Common myeloid progenitor, CD34-positive (primary cell): ENCODE data around the gene CCP110.
A peak's percentile ranks its signal among the peaks of the same experiment; 100 is the strongest.

ENCODE experiments used
- CTCF ChIA-PET: fragments of 350-600 bp; sonication (Branson Sonifier 250); formaldehyde crosslinking; loops from one replicate; lab custom pipeline; 2021; ENCODE audit warnings: antibody characterized with exemption; lab: Charles Lee
- POLR2A ChIA-PET: fragments of 350-600 bp; sonication (Branson Sonifier 250); formaldehyde crosslinking; loops from one replicate; lab custom pipeline; 2021; ENCODE audit warnings: antibody characterized with exemption; lab: Charles Lee
- DNase-seq, 3 donors: peaks; one replicate each; pipeline versions ENCODE4 v3.0.0 to v3.0.0-alpha.2; 2013
- H3K27ac ChIP-seq, 2 experiments: 1 replicate in 1 of 2; 2 replicates in 1 of 2; pipeline ENCODE4 v1.7.0; 2013; ENCODE audit warnings: inconsistent platforms in 2 of 2, low read length in 2 of 2, mild to moderate bottlenecking in 2 of 2, low read depth in 1 of 2, moderate library complexity in 1 of 2; ENCODE audit not compliant: severe bottlenecking in 2 of 2, insufficient read depth in 1 of 2, poor library complexity in 1 of 2
- H3K27me3 ChIP-seq, 5 experiments: replicated peaks in 2 of 5; 1 replicate in 3 of 5; 2 replicates in 2 of 5; pipeline versions ENCODE4 v1.6.1 to v1.7.0; 2013; ENCODE audit warnings: low read length in 4 of 5, mild to moderate bottlenecking in 2 of 5, moderate library complexity in 2 of 5, inconsistent platforms in 1 of 5; ENCODE audit not compliant: insufficient read depth in 5 of 5, control insufficient read depth in 4 of 5
- H3K36me3 ChIP-seq, 4 experiments: 1 replicate in 2 of 4; 2 replicates in 2 of 4; pipeline versions ENCODE4 v1.6.1 to v1.7.0; 2013; ENCODE audit warnings: low read length in 3 of 4, control low read depth in 1 of 4, mild to moderate bottlenecking in 1 of 4; ENCODE audit not compliant: control insufficient read depth in 4 of 4, insufficient read depth in 4 of 4
- H3K4me1 ChIP-seq, 4 experiments: 1 replicate in 3 of 4; 2 replicates in 1 of 4; pipeline versions ENCODE4 v1.6.1 to v1.7.1; 2013; ENCODE audit warnings: low read length in 3 of 4, mild to moderate bottlenecking in 3 of 4, control low read depth in 1 of 4, inconsistent platforms in 1 of 4, moderate library complexity in 1 of 4; ENCODE audit not compliant: control insufficient read depth in 4 of 4, insufficient read depth in 4 of 4; ENCODE audit errors: control extremely low read depth in 1 of 4
- H3K4me3 ChIP-seq, 7 experiments: 1 replicate in 4 of 7; 2 replicates in 3 of 7; pipeline versions ENCODE4 v1.5.1 to v1.7.0; 2013; ENCODE audit warnings: mild to moderate bottlenecking in 7 of 7, low read length in 6 of 7, moderate library complexity in 6 of 7, inconsistent platforms in 2 of 7, low read depth in 2 of 7, control low read depth in 1 of 7; ENCODE audit not compliant: insufficient read depth in 4 of 7, control insufficient read depth in 1 of 7; ENCODE audit errors: extremely low read depth in 1 of 7
- H3K9me3 ChIP-seq, 5 experiments: 1 replicate in 4 of 5; 2 replicates in 1 of 5; pipeline versions ENCODE4 v1.6.1 to v1.7.1; 2013; ENCODE audit warnings: low read length in 4 of 5, mild to moderate bottlenecking in 2 of 5, inconsistent platforms in 1 of 5, low read depth in 1 of 5, moderate library complexity in 1 of 5; ENCODE audit not compliant: control insufficient read depth in 4 of 5, insufficient read depth in 2 of 5; ENCODE audit errors: control extremely low read depth in 1 of 5
- WGBS: methylation state at CpG from one replicate; pipeline ENCODE4 v1.1.5; 2013; ENCODE audit not compliant: insufficient coverage; 5-methylcytosine and 5-hydroxymethylcytosine counted together

CCP110 gene

GRCh38 chr16:19589106-19589505, 65.4 kb downstream of the CCP110 start:
- Histone ChIP-seq H3K27ac (no peak overlapping the region), H3K36me3 (peaks cover 8 to 44% (median 32%) of the 10 kb centered on the region in 4 experiments), H3K27me3 (no peaks in the 10 kb centered on the region), H3K9me3 (no peaks in the 10 kb centered on the region), H3K4me3 (no peak overlapping the region), H3K4me1 (no peaks in the 10 kb centered on the region)
- no peak for DNase-seq
- 96% methylated on average over 3 of the region's 5 CpGs for WGBS
- CTCF ChIA-PET, result interaction anchor here (1.2 to 1.9 kb wide), 2 partner anchors 8 to 11 kb away, joined by 3 to 6 read pairs; no protein-coding TSS in a partner anchor
- POLR2A ChIA-PET, result no interaction called here

DNA sequence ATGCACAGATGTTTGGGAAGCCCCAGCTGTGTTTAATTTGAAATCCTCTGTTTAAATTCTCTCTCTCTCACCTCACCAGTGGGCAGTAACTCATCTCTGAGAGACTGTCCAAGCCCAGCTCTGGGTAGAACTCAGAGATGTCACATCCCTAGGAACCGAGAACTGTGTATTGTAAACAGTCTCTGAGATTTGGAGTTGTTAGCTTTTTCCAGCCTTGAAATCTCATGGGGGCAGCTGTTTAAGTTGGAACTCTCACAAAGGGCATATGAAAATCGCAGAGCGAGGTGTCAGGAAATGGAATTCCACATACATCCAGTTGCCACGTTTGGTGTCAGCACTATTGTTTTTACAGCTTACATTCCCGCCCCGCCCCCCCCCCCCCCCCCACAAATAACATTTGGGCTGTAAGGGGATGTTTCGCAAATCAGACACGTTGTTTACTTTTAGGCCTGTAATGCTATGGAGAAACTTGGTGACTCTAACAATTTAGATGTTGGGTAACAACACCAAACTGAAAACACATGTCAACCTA, 66.1 kb downstream of the CCP110 start:
- H3K9me3 ChIP-seq, result no peaks in the 10 kb centered on the region
- ChIA-PET CTCF (interaction anchor here (1.2 to 1.9 kb wide), 2 partner anchors 9 to 12 kb away, joined by 3 to 6 read pairs; no protein-coding TSS in a partner anchor), POLR2A (no interaction called here)
- DNase-seq, result no peak
- H3K27me3 ChIP-seq, result no peaks in the 10 kb centered on the region
- H3K27ac ChIP-seq, result no peak overlapping the region
- peaks cover 8 to 48% (median 35%) of the 10 kb centered on the region in 4 experiments for H3K36me3 ChIP-seq
- H3K4me3 ChIP-seq, result no peak overlapping the region
- WGBS, result 100% methylated on average over 2 of the region's 8 CpGs
- H3K4me1 ChIP-seq, result no peaks in the 10 kb centered on the region

DNA sequence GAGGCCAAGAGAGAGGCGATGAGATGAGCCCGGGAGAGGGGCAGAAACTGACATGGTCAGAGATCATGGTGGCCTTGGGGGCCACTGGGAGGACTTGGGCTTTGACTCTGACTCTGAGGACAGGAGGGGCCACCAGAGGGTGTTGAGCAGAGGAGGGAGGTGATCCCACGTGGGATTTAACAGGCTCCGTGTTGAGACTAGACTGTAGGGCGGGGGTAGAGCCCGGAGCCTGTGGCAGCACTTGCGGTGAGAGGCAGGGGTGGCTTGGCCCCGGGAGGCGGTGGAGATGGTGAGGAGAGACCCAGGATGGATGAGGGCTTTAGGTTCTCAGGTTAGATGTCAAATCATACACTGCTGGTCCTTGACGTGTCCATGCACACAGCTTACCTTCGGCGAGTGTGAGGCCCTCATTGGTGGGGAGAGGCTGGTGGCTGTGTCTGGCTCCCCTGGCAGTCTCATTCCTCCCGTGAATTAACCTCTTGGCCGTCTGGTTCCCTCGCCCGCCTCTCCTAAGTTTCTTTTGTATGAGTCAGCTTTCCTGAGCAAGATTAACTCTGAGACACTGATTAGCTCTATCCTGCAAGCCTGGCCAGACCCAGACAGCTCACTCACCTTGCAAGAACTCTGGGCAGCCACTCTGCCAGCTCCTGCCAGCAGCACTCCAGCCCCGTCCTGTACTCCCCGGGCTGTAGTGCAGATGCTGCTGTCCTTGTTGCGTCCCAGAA, 71.5 kb downstream of the CCP110 start:
- Histone ChIP-seq H3K36me3 (peaks cover 9 to 61% (median 41%) of the 10 kb centered on the region in 4 experiments), H3K27me3 (no peaks in the 10 kb centered on the region), H3K9me3 (no peaks in the 10 kb centered on the region), H3K4me3 (no peak overlapping the region), H3K4me1 (no peaks in the 10 kb centered on the region), H3K27ac (no peak overlapping the region)
- no peak for DNase-seq
- ChIA-PET POLR2A (no interaction called here), CTCF (interaction anchor here (1.0 to 1.6 kb wide), 3 partner anchors 19 to 304 kb away, joined by 3 read pairs; no protein-coding TSS in a partner anchor)
- WGBS, result over 99% methylated on average over 17 of the region's 19 CpGs

- POLR2A ChIA-PET, result no interaction called here
- H3K27ac ChIP-seq, result no peak overlapping the region
- no peak overlapping the region for H3K4me3 ChIP-seq
- CTCF ChIA-PET, result interaction anchor here (1.0 to 4.7 kb wide), 10 partner anchors 8 to 292 kb away, joined by 3 to 50 read pairs (median 4); partner anchors contain the start of gene VPS35L
- H3K9me3 ChIP-seq, result no peaks in the 10 kb centered on the region
- no peaks in the 10 kb centered on the region for H3K27me3 ChIP-seq
- H3K4me1 ChIP-seq, result no peaks in the 10 kb centered on the region
- peaks cover 2 to 55% (median 37%) of the 10 kb centered on the region in 4 experiments for H3K36me3 ChIP-seq
- DNase-seq, result no peak
- WGBS, result 89% methylated on average over 6 of the region's 6 CpGs
Observed at GRCh38 chr16:19598805-19599510, 75.2 kb downstream of the CCP110 start.

DNA sequence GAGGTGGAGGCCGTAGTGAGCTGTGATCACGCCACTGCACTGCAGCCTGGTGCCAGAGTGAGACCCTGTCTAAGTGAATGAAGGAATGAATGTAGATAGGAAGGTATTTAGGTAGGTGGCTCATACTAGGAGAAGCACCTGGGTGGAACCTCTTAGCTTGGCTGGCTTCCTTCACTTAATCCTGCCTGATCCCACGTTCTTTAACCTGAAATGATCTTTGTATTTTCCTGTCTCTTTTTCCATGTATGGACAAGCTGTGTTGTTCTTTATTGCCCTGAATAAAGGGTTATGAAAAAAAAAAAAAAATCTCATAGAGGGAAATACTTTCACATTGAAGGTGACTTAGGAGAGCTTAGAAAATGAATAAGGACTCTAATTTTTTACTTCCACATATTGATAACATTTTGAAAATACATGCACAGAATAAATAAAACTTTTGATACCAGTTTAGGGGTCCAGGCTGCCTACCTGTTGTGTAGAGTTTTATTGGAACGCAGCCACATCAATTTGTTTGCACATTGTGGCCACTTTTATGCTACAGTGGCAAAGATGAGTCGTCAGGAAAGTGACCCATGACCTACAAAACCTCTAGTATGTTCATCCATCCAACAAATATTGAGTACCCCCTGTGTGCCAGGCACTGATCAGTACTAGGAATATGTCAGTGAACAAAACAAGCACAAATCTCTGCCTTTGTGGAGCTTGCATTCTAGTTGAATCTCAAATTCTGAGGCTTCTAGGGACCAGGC, 76.4 kb downstream of the CCP110 start:
- H3K4me3 ChIP-seq, result no peak overlapping the region
- no peaks in the 10 kb centered on the region for H3K27me3 ChIP-seq
- H3K36me3 ChIP-seq, result peaks cover 2 to 54% (median 33%) of the 10 kb centered on the region in 4 experiments
- 100% methylated on average over 4 of the region's 5 CpGs for WGBS
- CTCF ChIA-PET, result interaction anchor here (0.6 to 4.7 kb wide), 14 partner anchors 9 to 700 kb away, joined by 3 to 50 read pairs (median 4); partner anchors contain the start of gene GPRC5B
- no peak for DNase-seq
- no peak overlapping the region for H3K27ac ChIP-seq
- POLR2A ChIA-PET, result interaction anchor here (0.6 kb wide), 1 partner anchor 80 kb away, joined by 3 read pairs; no protein-coding TSS in a partner anchor
- H3K4me1 ChIP-seq, result no peaks in the 10 kb centered on the region
- H3K9me3 ChIP-seq, result no peaks in the 10 kb centered on the region

DNA sequence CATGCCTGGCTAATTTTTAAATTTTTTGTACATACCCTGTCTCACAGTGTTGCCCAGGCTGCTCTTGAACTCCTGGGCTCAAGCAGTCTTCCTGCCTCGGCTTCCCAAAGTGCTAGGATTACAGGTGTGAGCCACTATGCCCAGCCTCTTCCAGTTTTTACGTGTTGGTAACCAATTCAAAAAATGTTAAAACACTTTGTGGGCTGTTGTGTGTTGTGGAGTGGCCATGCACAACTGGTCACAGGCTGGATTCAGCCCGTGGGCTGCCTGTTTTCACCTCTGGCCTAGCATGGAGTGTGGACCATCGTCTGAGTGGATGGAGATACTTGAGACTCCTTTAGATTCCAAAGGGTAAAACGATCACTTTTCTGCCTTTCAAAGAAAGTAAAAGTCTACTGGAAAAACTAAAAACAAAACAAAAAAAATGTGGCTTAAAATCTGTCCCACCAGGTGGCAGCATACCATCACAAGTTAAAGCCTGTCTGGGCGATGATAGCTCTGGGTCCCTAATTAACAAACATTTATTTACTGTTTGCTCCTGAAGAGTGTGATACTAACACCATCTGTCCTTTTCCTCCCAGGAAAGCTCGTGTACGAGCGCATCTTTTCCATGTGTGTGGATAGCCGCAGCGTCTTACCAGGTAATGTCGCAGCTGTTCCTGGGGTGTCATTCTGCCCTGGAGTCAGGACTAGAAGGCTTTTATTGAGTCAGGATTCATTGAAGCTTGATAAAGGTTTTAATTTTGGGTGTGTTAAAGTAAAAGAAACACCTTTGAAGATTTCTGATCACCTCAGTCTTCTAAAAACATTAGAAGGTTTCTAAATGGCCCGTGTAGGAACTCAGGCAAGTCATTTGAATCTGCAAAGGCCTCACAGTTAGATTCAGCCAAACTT, 77.6 kb downstream of the CCP110 start:
- H3K36me3 ChIP-seq, result peaks cover 6 to 57% (median 35%) of the 10 kb centered on the region in 4 experiments

More for the DNA sequence above, 77.6 kb downstream of the CCP110 start:
- Histone ChIP-seq H3K4me1 (no peaks in the 10 kb centered on the region), H3K4me3 (no peak overlapping the region), H3K9me3 (peaks cover 0 to 4% (median 0%) of the 10 kb centered on the region in 5 experiments), H3K27me3 (no peaks in the 10 kb centered on the region), H3K27ac (no peak overlapping the region)
- POLR2A ChIA-PET, result no interaction called here
- DNase-seq, result peak; percentile 46 to 73 (median 58)
- WGBS, result 80% methylated on average over 10 of the region's 13 CpGs
- CTCF ChIA-PET, result interaction anchor here (0.7 to 4.7 kb wide), 12 partner anchors 10 to 296 kb away, joined by 3 to 50 read pairs (median 3); partner anchors contain the start of gene GPRC5B
